Astrocyte of the cerebellum (primary cell): ENCODE data around the gene CASP5.
"Not testable (repeated sequence)": the region's sequence is repeated elsewhere in the genome, so short reads cannot be mapped to it uniquely, and the experiment has no call there.

ENCODE experiments used
- DNase-seq: peaks from one replicate; pipeline ENCODE4 v3.0.0-alpha.2; 2011; ENCODE audit warnings: low read depth
- H3K4me3 ChIP-seq: 2 replicates; pipeline ENCODE4 v1.5.1; 2011; ENCODE audit warnings: mild to moderate bottlenecking, low read depth, low read length, moderate library complexity
- in situ Hi-C: cut with HindIII; loops from 2 replicates; pipeline ENCODE4 v1.10.0; 2017; ENCODE audit warnings: low sequenced_read_pairs
- TF ChIP-seq, protein P1 (sequence below): IDR thresholded peaks from 2 replicates; pipeline ENCODE4 v1.5.1; 2012; ENCODE audit warnings: low read length, low read depth, moderate library complexity, mild to moderate bottlenecking; ENCODE audit errors: missing control alignments

Gene CASP5

DNA sequence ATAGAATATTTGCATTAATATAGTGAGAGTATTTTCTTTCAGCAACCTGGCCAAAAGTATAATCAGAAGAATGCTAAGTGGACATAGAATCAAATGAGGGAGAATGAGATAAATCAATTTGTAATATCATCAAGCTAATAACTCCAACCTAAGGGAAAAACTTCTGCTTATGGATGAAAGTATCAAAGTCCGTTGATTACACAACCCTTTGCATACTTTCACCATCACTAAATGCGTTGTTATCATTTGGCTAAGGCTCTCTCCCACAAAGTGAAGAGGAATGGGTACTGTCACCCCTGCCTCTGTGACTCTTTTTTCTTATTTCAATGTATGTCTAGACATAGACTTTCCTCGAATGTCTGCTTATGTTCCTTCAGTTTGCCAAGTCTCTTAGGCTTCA, 38.2 kb downstream of the CASP5 start:
- DNase-seq = no peak
- H3K4me3 ChIP-seq = no peak overlapping the region
- TF ChIP-seq, protein P1, sequence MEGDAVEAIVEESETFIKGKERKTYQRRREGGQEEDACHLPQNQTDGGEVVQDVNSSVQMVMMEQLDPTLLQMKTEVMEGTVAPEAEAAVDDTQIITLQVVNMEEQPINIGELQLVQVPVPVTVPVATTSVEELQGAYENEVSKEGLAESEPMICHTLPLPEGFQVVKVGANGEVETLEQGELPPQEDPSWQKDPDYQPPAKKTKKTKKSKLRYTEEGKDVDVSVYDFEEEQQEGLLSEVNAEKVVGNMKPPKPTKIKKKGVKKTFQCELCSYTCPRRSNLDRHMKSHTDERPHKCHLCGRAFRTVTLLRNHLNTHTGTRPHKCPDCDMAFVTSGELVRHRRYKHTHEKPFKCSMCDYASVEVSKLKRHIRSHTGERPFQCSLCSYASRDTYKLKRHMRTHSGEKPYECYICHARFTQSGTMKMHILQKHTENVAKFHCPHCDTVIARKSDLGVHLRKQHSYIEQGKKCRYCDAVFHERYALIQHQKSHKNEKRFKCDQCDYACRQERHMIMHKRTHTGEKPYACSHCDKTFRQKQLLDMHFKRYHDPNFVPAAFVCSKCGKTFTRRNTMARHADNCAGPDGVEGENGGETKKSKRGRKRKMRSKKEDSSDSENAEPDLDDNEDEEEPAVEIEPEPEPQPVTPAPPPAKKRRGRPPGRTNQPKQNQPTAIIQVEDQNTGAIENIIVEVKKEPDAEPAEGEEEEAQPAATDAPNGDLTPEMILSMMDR = no peak
- in situ Hi-C loops = no loop called here

DNA sequence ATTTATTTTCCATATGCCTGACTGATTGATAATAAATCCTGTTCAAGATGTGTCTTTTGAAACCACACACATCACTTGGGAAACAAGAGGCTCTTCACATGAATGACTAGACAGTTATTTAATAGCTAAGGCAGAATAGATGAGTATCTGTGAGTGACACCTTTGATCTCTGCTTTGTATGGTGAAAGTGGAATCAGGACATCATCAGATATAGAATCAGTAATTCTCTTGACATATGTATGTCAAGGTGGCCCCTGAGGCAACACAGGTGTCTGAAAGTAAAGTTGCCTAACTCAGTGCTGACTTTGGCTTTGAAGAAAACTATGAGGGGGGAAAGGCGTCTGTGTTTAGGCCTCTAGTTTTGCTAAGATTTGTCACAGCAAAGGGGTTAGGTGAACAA, 43.1 kb downstream of the CASP5 start:
- no peak for DNase-seq
- TF ChIP-seq, protein P1 = no peak
- in situ Hi-C loops = no loop called here
- H3K4me3 ChIP-seq = no peak overlapping the region

DNA sequence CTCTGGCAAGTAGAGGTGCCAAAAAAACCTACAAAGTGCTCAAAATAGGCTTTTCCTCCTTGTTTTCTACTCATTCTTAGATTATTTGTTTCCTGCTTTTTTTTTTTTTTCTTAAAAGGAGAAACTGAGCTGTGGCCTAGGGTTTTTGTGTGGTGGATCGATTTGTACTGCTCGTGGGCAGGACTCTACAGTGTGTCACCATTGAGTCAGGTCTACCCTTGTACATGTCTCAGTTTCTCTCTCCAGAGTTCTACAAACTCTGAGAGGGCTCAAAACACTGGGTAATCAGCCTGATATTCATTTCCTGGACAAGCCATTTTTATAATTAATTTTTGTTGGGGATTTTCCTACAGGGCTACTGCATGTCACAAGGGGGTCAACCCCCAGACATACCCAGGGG, 49.4 kb downstream of the CASP5 start:
- in situ Hi-C loops = no loop called here
- no peak for DNase-seq
- TF ChIP-seq, protein P1 = no peak
- no peak overlapping the region for H3K4me3 ChIP-seq

DNA sequence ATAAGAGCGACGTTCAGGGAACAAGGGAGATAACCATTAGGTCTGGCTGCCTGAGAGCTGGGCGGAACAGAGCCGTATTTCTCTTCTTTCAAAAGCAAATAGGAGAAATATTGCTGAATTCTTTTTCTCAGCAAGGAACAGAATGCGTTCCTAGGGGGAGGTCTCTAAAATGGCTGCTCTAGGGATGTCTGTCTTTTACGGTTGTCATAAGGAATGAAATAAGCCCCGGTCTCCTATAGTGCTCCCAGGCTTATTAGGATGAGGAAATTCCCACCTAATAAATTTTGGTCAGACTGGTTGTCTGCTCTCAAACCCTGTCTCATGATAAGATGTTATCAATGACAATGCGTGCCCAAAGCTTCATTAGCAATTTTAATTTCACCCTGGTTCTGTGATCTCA, 50.0 kb downstream of the CASP5 start:
- H3K4me3 ChIP-seq, in situ Hi-C loops: not testable (repeated sequence)

DNA sequence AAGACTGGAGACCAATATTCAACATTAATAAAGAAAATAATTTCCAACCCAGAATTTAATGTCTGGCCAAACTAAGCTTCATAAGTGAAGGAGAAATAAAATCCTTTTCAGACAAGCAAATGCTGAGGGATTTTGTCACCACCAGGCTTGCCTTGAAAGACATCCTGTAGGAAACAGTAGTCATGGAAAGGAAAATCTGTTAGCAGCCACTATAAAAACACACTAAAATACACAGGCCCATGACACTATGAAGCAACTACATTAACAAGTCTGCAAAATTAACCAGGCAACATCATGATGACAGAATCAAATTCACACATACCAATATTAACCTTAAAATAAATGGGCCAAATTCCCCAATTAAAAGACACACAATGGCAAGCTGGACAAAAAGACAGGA, 52.2 kb downstream of the CASP5 start:
- in situ Hi-C loops = no loop called here

More for the DNA sequence above, 50.0 kb downstream of the CASP5 start:
- not testable (repeated sequence) for DNase-seq

GRCh38 chr11:104968856-104969776, 53.9 kb downstream of the CASP5 start:
- H3K4me3 ChIP-seq = no peak overlapping the region
- no peak for DNase-seq
- TF ChIP-seq, protein P1 = no peak
- in situ Hi-C loops = no loop called here

More for the DNA sequence above, 52.2 kb downstream of the CASP5 start:
- H3K4me3 ChIP-seq = no peak overlapping the region
- DNase-seq = no peak
- TF ChIP-seq, protein P1 = no peak

DNA sequence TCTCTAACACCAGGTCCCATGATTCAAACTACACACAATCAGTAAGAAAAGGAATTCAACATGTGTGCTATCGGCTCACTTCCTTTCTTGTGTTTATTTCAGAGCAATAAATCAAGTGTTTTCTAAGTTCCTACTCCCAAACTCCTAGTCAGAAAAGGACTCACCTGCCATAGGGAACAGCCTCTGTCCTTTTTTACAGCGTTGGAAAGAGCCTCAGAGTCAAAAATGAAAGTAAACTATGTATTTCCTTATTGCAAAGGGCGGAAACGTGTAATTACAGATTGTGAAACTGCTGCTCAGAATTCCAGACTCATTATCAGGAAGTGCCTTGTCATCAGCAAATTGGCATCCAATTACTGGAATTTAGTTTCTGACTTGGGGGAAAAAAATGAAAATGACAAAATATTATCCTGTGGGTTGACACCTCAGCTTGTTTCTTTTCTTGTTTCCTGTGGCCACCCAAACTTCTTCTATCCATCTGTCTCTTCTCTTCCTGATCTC, 54.6 kb downstream of the CASP5 start, which contains the start of gene CASP4:
CASP4 (minus strand) TSS at position 220 of the 501 bp plus-strand sequence; CDS start at position 171, 49 bp downstream.
- peak; percentile 9 for DNase-seq
- peak within 1 kb of the TSS; percentile 17 for H3K4me3 ChIP-seq
- TF ChIP-seq, protein P1 = no peak
- in situ Hi-C loops = no loop called here
